Neural cell (in vitro differentiated cells): ENCODE measurements around the gene GPR157. TPM values are rescaled to one million over a fixed set of nuclear protein-coding genes. Genes with fewer than 3 reads are reported as not detected.

ENCODE experiments used
- H2AFZ ChIP-seq: fragments of 200-600, 300-800 bp; sonication (generic), shearing (Covaris generic); 2 replicates; pipeline ENCODE4 v1.6.0; 2014; ENCODE audit warnings: low read depth, mild to moderate bottlenecking, antibody characterized with exemption, low read length, moderate library complexity
- H3F3A ChIP-seq: fragments of 200-600 bp; shearing (Covaris generic); 2 replicates; pipeline ENCODE4 v1.6.1; 2016; ENCODE audit warnings: mild to moderate bottlenecking, moderate library complexity, mixed read lengths, antibody characterized with exemption, low read length; ENCODE audit not compliant: insufficient read depth, poor library complexity, severe bottlenecking
- H3K27ac ChIP-seq: fragments of 200-600, 300-800 bp; sonication (generic), shearing (Covaris generic); 2 replicates; pipeline ENCODE4 v1.5.1; 2014; ENCODE audit warnings: mild to moderate bottlenecking, low read length, moderate library complexity
- H3K27me3 ChIP-seq: fragments of 300-800, 200-600 bp; sonication (generic), shearing (Covaris generic); 2 replicates; pipeline ENCODE4 v1.6.0; 2014; ENCODE audit warnings: mild to moderate bottlenecking, low read depth, low read length, moderate library complexity; ENCODE audit not compliant: insufficient read depth
- H3K36me3 ChIP-seq: fragments of 300-800, 200-600 bp; sonication (generic), shearing (Covaris generic); 2 replicates; pipeline ENCODE4 v1.5.1; 2014; ENCODE audit warnings: mild to moderate bottlenecking, antibody characterized with exemption, low read length, moderate library complexity; ENCODE audit not compliant: insufficient read depth
- H3K4me2 ChIP-seq: fragments of 300-800, 200-600 bp; sonication (generic), shearing (Covaris generic); 2 replicates; pipeline ENCODE4 v1.6.0; 2014; ENCODE audit warnings: mild to moderate bottlenecking, low read length
- H3K4me3 ChIP-seq: fragments of 300-800, 200-600 bp; sonication (generic), shearing (Covaris generic); 2 replicates; pipeline ENCODE4 v1.5.1; 2014; ENCODE audit warnings: mild to moderate bottlenecking, low read length, moderate library complexity
- H3K79me2 ChIP-seq: fragments of 200-600 bp; shearing (Covaris generic); replicated peaks from 2 replicates; pipeline ENCODE4 v1.6.0; 2014; ENCODE audit warnings: mild to moderate bottlenecking, low read length, moderate library complexity; ENCODE audit not compliant: insufficient read depth
- H3K9ac ChIP-seq: fragments of 300-800, 200-600 bp; sonication (generic), shearing (Covaris generic); 2 replicates; pipeline ENCODE4 v1.6.1; 2016; ENCODE audit warnings: mild to moderate bottlenecking, low read length, mixed read lengths
- H3K9me2 ChIP-seq: fragments of 200-600 bp; shearing (Covaris generic); 2 replicates; pipeline ENCODE4 v1.6.1; 2016; ENCODE audit warnings: mild to moderate bottlenecking, low read length, mixed read lengths; ENCODE audit not compliant: insufficient read depth
- H3K9me3 ChIP-seq: fragments of 200-600, 300-800 bp; sonication (generic), shearing (Covaris generic); 2 replicates; pipeline ENCODE4 v1.6.1; 2016; ENCODE audit warnings: mild to moderate bottlenecking, mixed run types, low read length, moderate library complexity, mixed read lengths
- H4K20me1 ChIP-seq: fragments of 200-600 bp; shearing (Covaris generic); 2 replicates; pipeline ENCODE4 v1.6.1; 2016; ENCODE audit warnings: mild to moderate bottlenecking, mixed run types; ENCODE audit not compliant: insufficient read depth
- CTCF ChIP-seq: fragments of 450-650 bp; IDR thresholded peaks from 2 replicates; pipeline ENCODE4 v1.5.1; 2014; ENCODE audit warnings: antibody characterized with exemption, mild to moderate bottlenecking, moderate library complexity; ENCODE audit not compliant: poor library complexity, severe bottlenecking
- EP300 ChIP-seq: fragments of 450-650 bp; conservative IDR thresholded peaks from 2 replicates; pipeline ENCODE4 v1.6.1; 2014; ENCODE audit warnings: antibody characterized with exemption, mild to moderate bottlenecking, moderate library complexity; ENCODE audit not compliant: poor library complexity, severe bottlenecking
- EZH2 ChIP-seq: fragments of 200-600, 300-800 bp; shearing (Covaris generic), sonication (generic); IDR thresholded peaks from 2 replicates; pipeline ENCODE4 v1.6.1; 2014; ENCODE audit warnings: antibody characterized with exemption, low read length, borderline replicate concordance, mild to moderate bottlenecking; ENCODE audit not compliant: insufficient read depth, poor library complexity, severe bottlenecking
- MXI1 ChIP-seq: fragments of 450-650 bp; conservative IDR thresholded peaks from 2 replicates; pipeline ENCODE4 v1.6.1; 2014; ENCODE audit warnings: antibody characterized with exemption, mild to moderate bottlenecking; ENCODE audit not compliant: poor library complexity, severe bottlenecking
- POLR2AphosphoS5 ChIP-seq: IDR thresholded peaks from 2 replicates; pipeline ENCODE4 v1.6.1; 2012
- RAD21 ChIP-seq: fragments of 450-650 bp; conservative IDR thresholded peaks from 2 replicates; pipeline ENCODE4 v1.6.1; 2014; ENCODE audit warnings: antibody characterized with exemption, mild to moderate bottlenecking, moderate library complexity
- REST ChIP-seq: IDR thresholded peaks from 2 replicates; pipeline ENCODE4 v1.6.1; 2012; ENCODE audit warnings: borderline replicate concordance
- SMC3 ChIP-seq: fragments of 450-650 bp; conservative IDR thresholded peaks from 2 replicates; pipeline ENCODE4 v1.6.1; 2014; ENCODE audit warnings: antibody characterized with exemption, mild to moderate bottlenecking, moderate library complexity; ENCODE audit not compliant: poor library complexity
- TAF1 ChIP-seq: IDR thresholded peaks from 2 replicates; pipeline ENCODE4 v1.6.1; 2012; ENCODE audit warnings: low read depth
- polyA plus RNA-seq: library from polyadenylated mRNA; depleted of rRNA; stranded (reverse); fragments of >200 nt; gene quantifications from 2 replicates; pipeline ENCODE4 v1.2.3, GENCODE V29; 2014

The GPR157 gene
- polyA plus RNA-seq, 1 donor from 2014 or later: not detected

- TF ChIP-seq MXI1: no peak
- TF ChIP-seq EP300: no peak
Observed at GRCh38 chr1:9150582-9151327, 21.9 kb upstream of the GPR157 start (continued).

DNA sequence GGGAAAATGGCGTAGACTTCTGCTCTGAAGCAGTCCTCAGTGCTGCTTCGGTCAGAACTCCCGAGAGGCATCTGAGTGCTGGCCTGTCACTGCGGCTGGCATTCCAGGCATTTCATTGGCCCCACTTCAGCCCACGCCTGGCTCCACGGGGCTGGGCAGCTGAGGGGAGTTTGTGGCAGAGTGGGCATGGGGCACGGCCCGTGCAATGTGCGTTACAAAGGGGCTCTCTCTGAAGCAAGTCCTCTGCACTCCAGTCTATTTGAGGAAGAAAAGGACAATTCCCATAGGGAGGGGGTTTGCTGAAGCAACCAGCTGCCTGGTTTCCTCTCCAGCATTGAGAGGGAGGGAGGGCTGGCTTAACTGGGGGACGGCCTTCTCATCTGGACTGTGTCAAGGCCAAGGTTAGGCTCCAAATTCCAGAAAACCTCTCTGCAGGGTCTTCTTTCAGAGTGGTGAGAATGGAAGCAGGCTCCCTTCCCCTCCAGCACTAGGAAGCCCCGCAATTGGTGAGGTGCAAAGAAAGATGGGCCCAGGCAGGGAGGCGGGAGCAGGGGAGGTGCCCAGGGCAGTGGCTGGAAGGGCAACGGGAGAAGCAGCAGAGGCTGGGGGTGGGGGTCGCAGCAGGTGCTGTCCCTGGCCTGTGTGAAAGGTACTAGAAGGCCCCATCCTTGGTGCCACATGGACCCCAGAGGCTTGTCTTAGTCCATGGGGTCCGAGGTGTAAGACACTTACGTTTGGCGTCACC lies 21.1 kb upstream of the GPR157 start:
- TF ChIP-seq REST (no peak), CTCF (no peak), EZH2 (no peak), SMC3 (no peak), MXI1 (no peak), RAD21 (no peak), POLR2AphosphoS5 (no peak), EP300 (no peak), TAF1 (no peak)
- H4K20me1 ChIP-seq: no peaks in the 10 kb centered on the region
- H3K9ac ChIP-seq: no peak overlapping the region
- no peaks in the 10 kb centered on the region for H3F3A ChIP-seq
- H3K79me2 ChIP-seq: no peaks in the 10 kb centered on the region
- H3K9me2 ChIP-seq: no peaks in the 10 kb centered on the region
- H3K27ac ChIP-seq: no peak overlapping the region
- no peak overlapping the region for H2AFZ ChIP-seq
- H3K36me3 ChIP-seq: no peaks in the 10 kb centered on the region
- H3K4me2 ChIP-seq: no peak overlapping the region
- H3K27me3 ChIP-seq: no peaks in the 10 kb centered on the region
- H3K4me3 ChIP-seq: no peak overlapping the region
- no peaks in the 10 kb centered on the region for H3K9me3 ChIP-seq

DNA sequence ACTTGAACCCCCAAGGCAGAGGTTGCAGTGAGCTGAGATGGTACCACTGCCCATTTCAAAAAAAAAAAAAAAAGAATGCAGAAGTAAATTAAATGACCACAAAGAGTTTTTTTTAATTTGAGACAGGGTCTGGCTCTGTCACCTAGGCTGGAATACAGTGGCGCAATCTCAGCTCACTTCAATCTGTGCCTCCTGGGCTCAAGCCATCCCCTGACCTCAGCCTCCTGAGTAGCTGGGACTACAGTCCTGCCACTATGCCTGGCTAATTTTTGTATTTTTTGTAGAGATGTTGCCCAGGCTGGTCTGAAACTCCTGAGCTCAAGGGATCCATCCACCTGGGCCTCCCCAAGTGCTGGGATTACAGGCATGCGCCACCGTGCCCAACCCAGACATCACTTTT lies 20.2 kb upstream of the GPR157 start:
- no peaks in the 10 kb centered on the region for H3K79me2 ChIP-seq
- H3K4me3 ChIP-seq: no peak overlapping the region
- no peak overlapping the region for H3K4me2 ChIP-seq
- H3K36me3 ChIP-seq: no peaks in the 10 kb centered on the region
- H3K9me3 ChIP-seq: no peaks in the 10 kb centered on the region
- H3K9ac ChIP-seq: no peak overlapping the region
- no peaks in the 10 kb centered on the region for H4K20me1 ChIP-seq
- TF ChIP-seq TAF1 (no peak), EP300 (no peak), SMC3 (no peak), CTCF (no peak), REST (no peak), POLR2AphosphoS5 (no peak), EZH2 (no peak), RAD21 (no peak), MXI1 (no peak)
- no peaks in the 10 kb centered on the region for H3K9me2 ChIP-seq
- H3F3A ChIP-seq: no peaks in the 10 kb centered on the region
- H3K27me3 ChIP-seq: no peaks in the 10 kb centered on the region
- H2AFZ ChIP-seq: no peak overlapping the region
- no peak overlapping the region for H3K27ac ChIP-seq
